GM18505 (cell line): ENCODE measurements around the gene CASP2.

Experiments used
- ATAC-seq: cut with Tn5 transposase; IDR thresholded peaks from one replicate; pipeline ENCODE4 v1.9.1; 2021; ENCODE audit not compliant: unreplicated experiment
- POLR2A ChIP-seq: IDR thresholded peaks from 4 replicates; pipeline ENCODE4 v1.6.1; 2011; ENCODE audit warnings: borderline replicate concordance; ENCODE audit not compliant: insufficient read depth, insufficient read length; ENCODE audit errors: extremely low read depth

CASP2 gene

DNA sequence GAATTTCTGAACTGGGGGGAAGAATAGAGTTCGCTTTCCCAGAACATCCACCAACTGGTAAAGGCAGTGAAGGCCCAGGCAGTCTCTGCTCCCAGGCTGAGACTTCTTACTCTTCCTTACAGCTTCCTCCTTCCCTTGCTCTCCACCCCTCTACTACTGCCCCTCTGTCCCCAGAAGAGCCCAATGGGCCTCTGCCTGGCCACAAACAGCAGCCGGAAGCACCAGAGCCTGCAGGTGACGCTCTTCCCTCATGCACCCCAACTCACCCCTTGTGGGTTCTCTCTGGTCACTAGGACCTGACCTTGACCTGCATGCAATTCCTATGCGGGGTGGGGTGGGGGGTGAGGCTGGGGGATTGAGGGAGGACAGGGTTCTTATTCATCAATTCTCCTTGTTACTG, 57.9 kb downstream of the CASP2 start:
- no peak for ATAC-seq
- no peak for TF ChIP-seq POLR2A

DNA sequence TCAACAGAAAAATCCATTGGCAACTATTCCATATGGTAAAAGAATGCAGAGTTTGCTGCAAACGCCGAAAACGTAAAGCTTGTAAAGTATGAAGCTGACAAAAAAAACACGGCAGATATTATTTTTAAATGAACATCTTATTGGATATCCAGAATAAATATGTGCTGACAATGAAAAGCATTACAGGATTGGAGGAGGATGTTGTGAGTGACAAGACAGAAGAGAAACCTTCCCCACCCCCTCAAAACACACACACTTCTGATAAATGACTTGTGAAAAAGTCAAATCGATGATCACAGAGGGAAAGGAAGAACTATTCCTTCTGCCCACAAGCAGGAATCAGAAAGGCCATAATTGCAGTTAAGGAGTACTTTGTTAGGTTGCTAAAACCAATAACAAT, 59.8 kb downstream of the CASP2 start:
- TF ChIP-seq POLR2A = no peak
- no peak for ATAC-seq

DNA sequence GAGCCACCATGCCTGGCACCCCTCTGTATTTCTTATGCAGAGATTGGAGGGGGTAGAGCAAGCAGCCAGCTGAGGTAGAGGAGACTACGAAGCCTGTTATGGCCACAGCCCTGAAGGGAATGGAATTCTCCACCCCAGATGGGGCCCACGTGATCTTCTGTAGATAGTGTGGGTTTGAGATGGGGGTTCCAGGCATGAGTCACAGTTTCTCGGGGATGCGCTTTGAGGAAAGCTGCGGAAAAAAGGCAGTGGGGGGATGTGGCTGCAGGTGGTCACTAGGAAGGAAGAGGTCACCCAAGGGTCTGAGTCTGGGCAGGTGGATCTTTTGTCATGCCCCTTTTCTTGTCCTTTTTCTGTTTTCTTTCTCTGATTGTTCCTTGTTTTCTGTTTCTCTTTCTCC, 62.9 kb downstream of the CASP2 start:
- TF ChIP-seq POLR2A = no peak
- ATAC-seq = no peak

DNA sequence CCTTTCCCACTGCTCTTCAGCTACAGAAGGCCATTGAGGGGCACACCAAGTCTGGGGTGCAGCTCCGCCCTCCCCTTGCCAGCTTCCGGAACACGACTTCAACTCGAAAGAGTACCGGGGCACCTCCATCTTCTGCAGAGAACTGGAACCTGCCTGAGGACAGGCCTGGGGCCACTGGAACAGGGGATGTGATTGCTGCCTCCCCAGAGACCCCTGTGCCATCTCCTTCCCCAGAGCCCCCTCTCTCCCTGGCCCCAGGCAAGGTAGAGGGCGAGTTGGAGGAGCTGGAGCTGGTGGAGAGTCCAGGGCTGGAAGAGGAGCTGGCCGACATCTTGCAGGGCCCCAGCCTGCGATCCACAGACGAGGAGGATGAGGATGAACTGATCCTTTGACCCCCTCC, 63.4 kb downstream of the CASP2 start:
- TF ChIP-seq POLR2A = no peak
- no peak for ATAC-seq

DNA sequence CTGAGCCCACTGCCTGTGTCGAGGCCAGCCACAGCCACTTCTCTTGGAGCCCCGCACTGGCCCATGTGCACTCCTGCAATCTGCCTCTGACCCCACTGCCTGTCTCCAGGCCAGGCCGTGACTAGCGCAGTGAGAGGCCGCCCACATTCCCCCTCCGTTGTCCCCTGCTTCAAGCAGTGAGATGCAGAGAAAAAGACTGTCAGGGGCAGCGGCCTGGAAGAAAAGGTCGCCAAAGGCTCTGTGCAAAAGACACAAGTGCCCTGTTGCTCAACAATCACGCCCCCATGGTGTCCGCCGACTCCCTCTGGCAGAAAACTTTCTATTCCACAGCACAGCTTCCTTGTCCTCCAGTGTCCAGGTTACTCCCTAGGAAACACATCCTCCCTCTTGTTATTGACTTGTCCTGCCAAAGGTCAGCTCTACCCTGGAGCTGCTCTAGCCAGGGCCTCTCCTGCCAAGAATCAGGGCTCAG, 64.4 kb downstream of the CASP2 start:
- TF ChIP-seq POLR2A = no peak
- ATAC-seq = no peak

- no peak for ATAC-seq
- TF ChIP-seq POLR2A = no peak
These were observed 66.2 kb downstream of the CASP2 start for GRCh38 chr7:143354376-143354775.

- TF ChIP-seq POLR2A = no peak
- ATAC-seq = no peak
These were observed 66.8 kb downstream of the CASP2 start for GRCh38 chr7:143354965-143355364.

DNA sequence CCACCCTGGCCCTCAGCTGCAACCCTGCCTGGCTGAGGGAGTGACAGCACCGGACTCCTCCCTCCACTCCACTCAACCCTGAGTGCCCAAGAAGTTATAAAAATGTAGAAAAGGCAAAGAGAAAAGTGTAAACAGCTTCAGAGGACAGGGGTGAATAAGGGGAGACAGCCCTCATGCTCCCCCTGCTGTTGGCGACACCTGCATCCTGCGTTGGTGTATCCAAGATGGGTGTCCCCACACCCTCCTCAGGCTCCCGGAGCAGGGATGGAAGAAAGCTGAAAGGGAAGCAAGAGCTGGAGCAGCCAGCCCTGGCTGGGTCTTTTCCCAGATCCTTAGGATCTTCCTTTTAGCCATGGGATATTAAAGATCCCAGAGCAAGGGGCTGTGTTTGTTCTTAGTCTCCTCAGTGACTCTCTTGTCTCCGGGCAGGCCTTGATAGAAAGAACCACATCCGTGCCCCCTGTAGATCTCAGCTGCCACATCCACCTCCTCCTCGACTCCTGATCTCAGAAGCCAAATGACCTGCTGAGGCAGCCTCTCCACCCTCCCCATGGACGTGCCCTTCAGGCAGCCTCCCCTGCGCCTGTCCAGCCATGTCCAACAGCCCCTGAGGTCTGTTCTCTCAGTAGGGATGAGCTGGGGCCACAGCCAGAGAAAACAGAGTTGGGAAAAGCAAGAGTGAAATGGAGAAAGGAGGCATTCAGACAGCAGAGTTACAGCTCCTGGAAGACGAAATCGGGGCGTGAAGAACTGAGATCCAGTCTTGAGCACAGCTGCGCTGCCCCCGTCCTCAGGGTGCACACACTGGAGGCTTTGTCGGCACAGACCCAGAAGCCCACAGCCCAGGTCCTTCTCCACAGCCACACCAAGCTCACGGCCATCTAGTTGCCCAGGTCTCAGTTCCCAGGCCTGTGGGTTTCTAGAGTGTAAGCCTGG, 67.6 kb downstream of the CASP2 start:
- TF ChIP-seq POLR2A = no peak
- no peak for ATAC-seq

DNA sequence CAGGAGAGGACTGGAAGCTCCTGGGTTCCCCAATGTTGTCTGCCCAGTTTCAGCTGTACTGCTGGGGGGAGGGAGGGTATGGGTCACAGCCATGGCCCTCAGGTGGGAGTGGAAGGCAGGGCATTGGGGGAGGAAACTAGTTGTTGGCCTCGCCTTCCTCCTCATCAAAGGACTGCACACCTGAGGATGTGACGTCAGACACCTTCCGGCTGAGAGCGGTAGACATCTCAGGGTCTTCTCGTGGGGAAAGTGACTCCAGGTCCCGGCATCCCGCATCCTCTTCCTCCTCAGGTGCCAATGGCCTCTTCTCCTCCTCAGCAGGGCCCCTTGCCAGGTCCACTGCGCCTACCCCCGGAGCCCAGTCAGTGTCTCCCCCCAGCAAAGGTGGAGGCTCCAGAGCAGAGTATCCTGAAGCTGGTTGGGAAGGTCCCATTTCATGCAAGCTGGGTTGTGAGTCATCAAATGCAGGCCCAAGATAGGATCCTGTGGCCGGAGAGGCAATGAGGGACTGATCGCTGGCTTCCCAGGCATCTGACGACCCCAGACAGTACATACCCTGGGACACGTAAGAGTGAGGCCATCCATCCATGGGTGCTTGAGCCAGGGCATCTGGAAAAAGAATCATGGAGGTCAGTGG, 68.4 kb downstream of the CASP2 start:
- TF ChIP-seq POLR2A = no peak
- ATAC-seq = no peak
